ENCODE results near the gene RHOT2. TPM values are rescaled to one million over a fixed set of nuclear protein-coding genes. Genes with fewer than 3 reads are reported as not detected.
"Not testable (repeated sequence)": the region's sequence is repeated elsewhere in the genome, so short reads cannot be mapped to it uniquely, and the experiment has no call there.

The RHOT2 gene
- total RNA-seq, 1 donor from 2014 or later: 93.2 TPM

- not testable (repeated sequence) for H3K9me3 ChIP-seq (ENCODE audit: insufficient read depth, low read depth, low read length); H3K79me2 ChIP-seq (ENCODE audit: insufficient read depth, low read length); H3K4me1 Mint-ChIP-seq (ENCODE audit: low read depth, unreplicated experiment); H3K9me3 Mint-ChIP-seq (ENCODE audit: unreplicated experiment); H3K9ac ChIP-seq (ENCODE audit: low read length); H3K4me2 ChIP-seq (ENCODE audit: low read length); H3K36me3 ChIP-seq (ENCODE audit: insufficient read depth, low read length); H3K4me3 ChIP-seq (ENCODE audit: insufficient read depth, low read depth, low read length); H3K36me3 Mint-ChIP-seq (ENCODE audit: low read depth, unreplicated experiment); H3K27me3 ChIP-seq (ENCODE audit: insufficient read depth, low read length); H2AFZ ChIP-seq (ENCODE audit: low read depth, low read length)
- Mint-ChIP-seq H3K27me3 (ENCODE audit: low read depth, unreplicated experiment) (peaks cover 10% of the 10 kb centered on the region), H3K27ac (ENCODE audit: unreplicated experiment) (peak overlapping the region; percentile 56), H3K4me3 (ENCODE audit: unreplicated experiment) (peak overlapping the region; percentile 74)
- peak; percentile 90 for FAIRE-seq
- H3K4me1 ChIP-seq (ENCODE audit: insufficient read depth, low read length): peaks cover 36% of the 10 kb centered on the region
- peak; percentile 48 for TF ChIP-seq CTCF (IDR thresholded peaks at IDR 0.05; ENCODE audit: insufficient read depth, low read depth, low read length)
- peak; percentile 85 for DNase-seq (ENCODE audit: low read depth)
- H3K27ac ChIP-seq (ENCODE audit: low read depth, low read length): peak overlapping the region; percentile 59
- H4K20me1 ChIP-seq (ENCODE audit: insufficient read depth, low read length): peaks cover 24% of the 10 kb centered on the region
Observed at GRCh38 chr16:712740-713250, 44.9 kb downstream of the RHOT2 start.

- no peak overlapping the region for H3K27ac ChIP-seq (ENCODE audit: low read depth, low read length)
- no peak for DNase-seq (ENCODE audit: low read depth)
- H3K9ac ChIP-seq (ENCODE audit: low read length): no peak overlapping the region
- H3K36me3 ChIP-seq (ENCODE audit: insufficient read depth, low read length): no peaks in the 10 kb centered on the region
- H3K27me3 ChIP-seq (ENCODE audit: insufficient read depth, low read length): no peaks in the 10 kb centered on the region
- Mint-ChIP-seq H3K9me3 (ENCODE audit: unreplicated experiment) (no peaks in the 10 kb centered on the region), H3K36me3 (ENCODE audit: low read depth, unreplicated experiment) (no peaks in the 10 kb centered on the region), H3K4me3 (ENCODE audit: unreplicated experiment) (peak overlapping the region; percentile 60), H3K4me1 (ENCODE audit: low read depth, unreplicated experiment) (peaks cover 8% of the 10 kb centered on the region), H3K27ac (ENCODE audit: unreplicated experiment) (peak overlapping the region; percentile 58), H3K27me3 (ENCODE audit: low read depth, unreplicated experiment) (no peaks in the 10 kb centered on the region)
- peaks cover 34% of the 10 kb centered on the region for H4K20me1 ChIP-seq (ENCODE audit: insufficient read depth, low read length)
- no peak overlapping the region for H2AFZ ChIP-seq (ENCODE audit: low read depth, low read length)
- no peak overlapping the region for H3K4me2 ChIP-seq (ENCODE audit: low read length)
- peaks cover 7% of the 10 kb centered on the region for H3K79me2 ChIP-seq (ENCODE audit: insufficient read depth, low read length)
- H3K4me3 ChIP-seq (ENCODE audit: insufficient read depth, low read depth, low read length): no peak overlapping the region
- peaks cover 36% of the 10 kb centered on the region for H3K4me1 ChIP-seq (ENCODE audit: insufficient read depth, low read length)
- H3K9me3 ChIP-seq (ENCODE audit: insufficient read depth, low read depth, low read length): no peaks in the 10 kb centered on the region
- TF ChIP-seq EZH2 (IDR thresholded peaks at IDR 0.05; ENCODE audit: insufficient read depth, low read length): no peak
- TF ChIP-seq CTCF (IDR thresholded peaks at IDR 0.05; ENCODE audit: insufficient read depth, low read depth, low read length): no peak
- FAIRE-seq: no peak
Observed at GRCh38 chr16:714079-714478, 46.1 kb downstream of the RHOT2 start.

DNA sequence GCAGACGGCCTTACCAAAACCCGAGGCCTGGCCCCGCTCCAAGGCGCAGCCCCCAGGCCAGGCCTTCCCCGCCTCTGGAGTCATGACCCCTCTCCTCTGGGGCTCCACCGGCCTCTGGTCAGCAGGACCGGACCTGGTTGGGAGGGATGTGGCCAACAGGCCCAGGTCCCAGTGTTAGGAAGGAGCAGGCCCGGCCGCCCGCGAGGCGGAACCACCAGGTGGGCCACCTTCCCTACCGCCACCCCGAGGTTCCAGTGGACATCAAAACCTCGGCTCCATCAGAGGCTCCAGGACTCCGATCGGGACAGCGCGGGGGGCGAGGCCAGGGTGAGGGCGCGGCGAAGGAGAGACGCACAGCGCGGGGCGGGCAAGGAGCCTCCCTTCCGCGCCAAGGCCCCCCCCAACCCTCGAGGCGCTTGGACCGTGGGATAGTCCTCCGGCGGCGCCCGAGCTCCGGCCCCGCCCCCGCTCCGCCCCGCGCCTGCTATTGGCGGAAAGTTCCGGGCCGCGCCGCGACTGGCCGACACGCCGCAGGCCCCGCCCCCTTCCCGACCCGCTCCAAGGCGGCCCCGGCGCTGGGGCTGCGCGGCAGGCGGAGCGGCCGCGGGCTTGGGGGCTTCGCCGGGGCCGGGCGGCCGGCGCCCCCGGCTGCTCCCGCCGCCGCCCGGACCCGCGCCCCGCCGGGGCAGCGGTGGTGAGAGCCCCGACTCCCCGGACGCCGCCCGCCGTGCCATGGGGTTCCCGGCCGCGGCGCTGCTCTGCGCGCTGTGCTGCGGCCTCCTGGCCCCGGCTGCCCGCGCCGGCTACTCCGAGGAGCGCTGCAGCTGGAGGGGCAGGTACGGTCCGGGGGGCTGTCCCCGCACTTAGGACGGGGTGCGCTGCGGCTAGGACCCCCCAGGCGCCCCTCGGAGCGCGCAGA lies 46.9 kb downstream of the RHOT2 start, which contains the start of gene METRN:
TSS of gene METRN (plus strand) at position 561 of the 919 bp plus-strand sequence. CDS start at position 733, 172 bp downstream.
- H3K36me3 Mint-ChIP-seq (ENCODE audit: low read depth, unreplicated experiment): no peaks in the 10 kb centered on the region
- Histone ChIP-seq H3K27me3 (ENCODE audit: insufficient read depth, low read length) (no peaks in the 10 kb centered on the region), H3K36me3 (ENCODE audit: insufficient read depth, low read length) (no peaks in the 10 kb centered on the region), H4K20me1 (ENCODE audit: insufficient read depth, low read length) (peaks cover 34% of the 10 kb centered on the region), H3K4me1 (ENCODE audit: insufficient read depth, low read length) (peaks cover 29% of the 10 kb centered on the region), H3K79me2 (ENCODE audit: insufficient read depth, low read length) (peaks cover 7% of the 10 kb centered on the region), H3K4me2 (ENCODE audit: low read length) (peak within 1 kb of the TSS; percentile 90), H3K27ac (ENCODE audit: low read depth, low read length) (no peak within 1 kb of the TSS), H3K9ac (ENCODE audit: low read length) (peak within 1 kb of the TSS; percentile 52), H3K9me3 (ENCODE audit: insufficient read depth, low read depth, low read length) (no peaks in the 10 kb centered on the region), H3K4me3 (ENCODE audit: insufficient read depth, low read depth, low read length) (peak within 1 kb of the TSS; percentile 54), H2AFZ (ENCODE audit: low read depth, low read length) (peak within 1 kb of the TSS; percentile 60)
- DNase-seq (ENCODE audit: low read depth): peak; percentile 65
- H3K27me3 Mint-ChIP-seq (ENCODE audit: low read depth, unreplicated experiment): no peaks in the 10 kb centered on the region
- no peaks in the 10 kb centered on the region for H3K9me3 Mint-ChIP-seq (ENCODE audit: unreplicated experiment)
- TF ChIP-seq EZH2 (IDR thresholded peaks at IDR 0.05; ENCODE audit: insufficient read depth, low read length) (no peak), CTCF (IDR thresholded peaks at IDR 0.05; ENCODE audit: insufficient read depth, low read depth, low read length) (no peak)
- H3K4me1 Mint-ChIP-seq (ENCODE audit: low read depth, unreplicated experiment): peaks cover 7% of the 10 kb centered on the region
- peak within 1 kb of the TSS; percentile 80 for H3K4me3 Mint-ChIP-seq (ENCODE audit: unreplicated experiment)
- H3K27ac Mint-ChIP-seq (ENCODE audit: unreplicated experiment): peak within 1 kb of the TSS; percentile 58
- FAIRE-seq: no peak
